Stimulated activated CD8-positive, alpha-beta memory T cell treated with anti-CD3 and anti-CD28 coated beads, Interleukin-12 subunit alpha, Interleukin-12 subunit beta, amount 100 ng/mL, for 1 hour (primary cell): ENCODE results near the gene DES.

ENCODE experiments used
- DNase-seq: peaks from one replicate; pipeline ENCODE4 v3.0.0-alpha.2; 2020; ENCODE audit warnings: low read depth

The DES gene

DNA sequence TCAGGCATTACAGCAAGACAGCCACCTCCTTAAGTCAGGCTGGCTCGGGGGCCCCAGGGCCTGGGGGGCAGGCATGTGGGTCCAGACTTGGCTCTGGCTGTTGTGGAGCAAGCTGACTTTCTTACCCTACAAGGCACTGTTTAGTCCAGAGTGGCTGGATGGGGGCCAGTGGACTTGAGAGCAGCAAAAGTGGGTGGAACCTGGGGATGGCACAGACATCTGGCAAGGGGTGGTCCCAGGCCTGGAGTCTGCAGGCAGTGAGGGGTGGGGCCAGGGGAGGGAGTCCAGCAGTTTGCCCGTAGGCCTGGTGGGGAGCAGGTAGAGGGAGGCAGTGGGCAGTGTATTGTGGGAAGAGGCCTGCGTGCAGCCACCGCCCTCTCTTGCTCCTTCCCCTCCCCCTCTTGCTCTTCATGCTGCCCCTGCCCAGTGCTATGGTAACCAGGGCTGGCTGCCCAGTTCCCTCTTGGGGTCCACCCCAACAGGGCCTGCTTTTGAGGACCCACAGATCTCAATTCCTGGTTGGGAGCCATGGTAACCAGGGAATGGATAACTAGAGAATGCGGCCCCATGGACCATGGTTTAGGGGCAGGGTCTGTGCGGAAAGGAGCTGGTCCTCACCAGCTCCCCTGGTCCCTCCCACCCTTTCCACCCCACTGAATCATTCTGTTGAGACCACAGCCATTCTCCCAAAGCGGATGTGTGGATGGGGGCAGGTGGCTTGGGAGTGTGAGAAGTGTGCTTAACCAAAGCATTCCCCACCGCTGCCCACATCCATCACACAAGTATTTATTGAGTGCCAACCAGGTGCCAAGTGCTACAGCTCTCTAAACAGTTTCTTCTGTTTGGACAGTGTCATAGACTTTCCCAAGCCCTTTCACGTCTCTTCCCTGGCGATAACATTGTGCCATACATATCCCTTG lies 35.8 kb downstream of the DES start:
- no peak for DNase-seq

DNA sequence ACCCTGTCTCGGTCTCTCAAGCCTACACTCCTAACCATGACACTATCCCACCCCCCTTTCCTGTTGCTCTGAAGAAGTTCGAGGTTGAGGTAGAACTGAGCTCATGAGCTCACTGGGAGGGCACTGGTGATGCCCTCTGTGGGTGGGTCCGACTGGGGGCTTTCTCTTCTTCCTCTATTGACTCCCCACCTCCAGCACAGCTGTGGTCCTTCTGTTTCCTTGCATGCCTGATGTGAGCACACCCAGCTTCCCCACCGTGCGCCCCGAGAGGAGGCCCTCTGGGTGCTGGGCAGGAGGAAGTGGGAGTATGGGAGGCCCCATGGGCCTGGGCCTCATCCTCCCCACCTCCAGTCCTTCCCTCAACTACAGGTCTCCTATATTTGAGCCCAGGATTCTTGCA lies 37.4 kb downstream of the DES start:
- DNase-seq = no peak

DNA sequence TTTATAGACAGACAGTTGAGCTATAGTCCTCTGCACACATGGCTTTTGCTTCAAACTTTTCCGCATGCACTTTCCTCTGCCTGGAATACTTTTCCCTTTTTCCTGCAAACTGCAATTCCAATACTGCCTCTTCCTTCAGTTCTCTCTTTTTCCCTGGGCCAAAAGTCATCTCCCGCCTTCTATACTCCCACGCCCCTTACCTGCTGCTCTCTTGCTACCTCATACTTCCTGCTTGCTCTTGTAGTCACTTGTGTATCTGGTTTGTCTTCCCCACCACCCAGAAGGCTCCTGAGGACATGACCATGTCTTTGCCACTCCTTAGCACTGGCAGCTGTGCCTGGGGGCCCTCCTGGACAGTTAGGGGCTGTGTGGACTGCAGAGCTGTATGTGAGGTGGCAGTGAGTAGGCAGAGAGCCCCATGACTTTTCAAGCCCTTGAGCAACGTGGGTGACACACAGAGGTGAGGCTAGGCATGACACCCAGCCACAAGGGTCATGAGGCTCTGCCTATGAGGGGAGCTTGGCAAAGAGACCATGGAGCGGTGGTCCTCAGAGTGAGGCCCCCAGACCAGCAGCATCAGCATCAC lies 39.7 kb downstream of the DES start:
- DNase-seq = no peak

DNA sequence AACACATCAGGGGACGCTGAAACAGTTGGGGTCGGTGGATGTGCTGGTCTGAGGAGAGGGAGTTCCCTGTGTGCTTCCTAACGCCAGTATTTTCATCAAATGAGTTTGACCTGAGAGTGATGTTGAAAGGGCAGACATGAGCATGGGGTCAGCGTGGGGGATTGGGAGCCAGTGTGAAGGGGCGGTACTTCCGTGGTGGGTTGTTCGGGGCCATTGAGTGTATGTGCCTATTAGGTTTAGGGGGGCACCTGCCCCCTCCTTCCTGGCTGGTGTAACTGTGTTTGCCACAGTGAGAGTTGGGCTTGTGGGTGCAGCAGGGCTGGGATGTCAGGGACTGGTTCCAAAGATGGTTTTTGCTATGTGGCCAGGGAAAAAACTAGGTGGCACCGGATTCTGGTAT lies 40.8 kb downstream of the DES start:
- no peak for DNase-seq

DNA sequence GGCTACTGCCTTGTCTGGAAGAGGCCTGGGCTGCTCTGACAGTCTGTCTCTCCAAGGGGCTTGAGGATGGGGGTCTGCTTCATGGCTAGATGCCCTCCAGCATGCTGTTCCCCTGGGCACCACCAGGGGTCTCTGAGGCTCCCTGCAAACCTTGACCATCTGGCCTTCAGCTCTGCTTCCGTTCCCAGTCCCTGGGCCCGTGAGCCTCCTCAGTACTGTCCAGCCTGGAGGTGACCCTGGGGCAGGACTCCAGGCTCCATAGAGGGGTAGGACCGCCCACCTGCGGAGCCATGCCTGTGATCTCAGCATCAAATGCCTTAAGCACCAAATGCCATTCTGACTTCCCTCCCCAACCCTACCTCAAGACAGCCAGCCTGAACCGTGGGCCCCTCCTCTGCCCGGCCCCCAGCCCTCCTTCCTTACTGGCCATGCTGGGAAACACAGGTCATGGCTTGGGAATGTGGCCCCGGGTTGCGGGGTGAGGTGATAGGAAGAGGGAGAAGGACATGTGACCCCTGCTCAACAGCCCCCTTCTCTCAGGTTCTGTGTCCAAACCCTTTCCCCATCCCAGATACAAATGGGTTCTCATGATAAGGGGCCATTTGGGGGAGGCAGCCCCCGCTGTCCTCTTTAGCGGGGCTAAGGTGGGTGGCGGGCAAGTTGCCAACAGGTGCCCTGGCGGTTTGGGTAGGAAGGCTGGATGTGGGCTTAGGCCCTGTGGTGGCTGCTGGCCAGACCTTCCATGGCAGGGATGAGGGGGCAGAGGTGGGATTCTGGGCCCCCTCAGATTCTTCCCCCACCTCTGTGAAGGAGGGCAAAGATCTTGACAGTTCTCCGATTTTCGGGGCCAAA lies 41.5 kb downstream of the DES start:
- DNase-seq = no peak

DNA sequence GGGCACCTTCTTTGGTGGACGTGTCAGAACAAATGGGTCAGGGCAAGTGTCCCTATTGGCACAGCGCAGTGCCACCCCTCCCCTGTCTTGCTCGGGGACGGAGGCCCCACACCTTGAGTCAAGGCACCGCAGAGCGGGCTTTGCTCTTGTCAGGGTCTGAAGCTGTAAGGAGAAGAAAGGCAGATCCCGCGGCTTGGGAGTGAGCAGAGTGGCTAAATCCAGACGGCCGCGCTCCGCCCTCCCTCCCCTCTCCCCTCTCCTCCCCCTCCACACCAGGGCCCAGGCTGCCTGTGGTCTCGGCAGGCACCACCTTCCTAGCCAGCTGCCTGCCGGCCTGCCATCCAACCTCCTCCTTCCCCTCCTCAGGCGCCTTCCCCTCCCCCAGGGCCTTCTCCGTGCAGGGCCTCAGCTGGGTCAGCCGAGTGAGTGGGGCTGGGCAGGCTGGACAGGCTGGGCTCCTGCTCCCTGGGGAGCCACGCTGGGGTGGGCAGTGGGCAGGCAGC lies 42.3 kb downstream of the DES start:
- DNase-seq = no peak

DNA sequence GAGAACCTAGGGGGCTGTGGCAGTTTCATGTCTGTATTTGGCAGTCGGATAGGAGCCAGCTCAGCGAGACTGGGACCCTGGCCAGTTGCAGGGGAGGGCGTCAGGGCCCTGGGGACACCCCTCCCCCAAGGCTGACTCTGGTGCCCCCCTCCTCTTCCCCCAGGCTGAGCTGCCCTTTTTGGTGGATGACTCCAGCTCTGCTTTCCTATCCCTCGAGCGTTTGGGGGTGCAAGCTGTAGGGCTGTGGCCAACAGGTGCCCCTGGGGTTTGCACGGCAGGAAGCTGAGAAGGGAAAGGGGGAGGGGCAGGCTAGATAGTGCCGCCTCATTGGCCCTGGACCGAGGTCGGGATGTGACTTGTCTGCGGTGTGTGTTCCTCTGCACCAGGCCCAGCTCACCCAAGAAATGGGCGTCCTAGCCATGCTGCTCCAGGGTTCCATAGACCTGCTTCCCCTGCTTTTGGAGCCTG lies 42.9 kb downstream of the DES start:
- no peak for DNase-seq

DNA sequence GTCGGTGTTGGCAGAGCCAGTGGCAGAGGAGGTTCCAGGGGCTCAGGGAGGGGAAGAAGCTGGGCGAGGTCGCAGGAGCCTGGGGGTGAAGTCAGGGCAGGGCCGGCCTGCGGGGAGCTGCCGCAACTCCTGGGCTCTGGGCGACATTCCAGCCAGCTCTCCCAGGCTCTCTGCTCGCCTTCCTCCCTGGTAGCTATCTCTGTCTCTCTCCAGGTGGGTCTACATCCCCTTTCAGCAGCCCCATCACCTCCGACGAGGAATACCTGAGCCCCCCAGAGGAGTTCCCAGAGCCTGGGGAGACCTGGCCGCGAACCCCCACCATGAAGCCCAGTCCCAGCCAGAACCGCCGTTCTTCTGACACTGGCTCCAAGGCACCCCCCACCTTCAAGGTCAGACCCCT lies 43.5 kb downstream of the DES start:
- DNase-seq = no peak

DNA sequence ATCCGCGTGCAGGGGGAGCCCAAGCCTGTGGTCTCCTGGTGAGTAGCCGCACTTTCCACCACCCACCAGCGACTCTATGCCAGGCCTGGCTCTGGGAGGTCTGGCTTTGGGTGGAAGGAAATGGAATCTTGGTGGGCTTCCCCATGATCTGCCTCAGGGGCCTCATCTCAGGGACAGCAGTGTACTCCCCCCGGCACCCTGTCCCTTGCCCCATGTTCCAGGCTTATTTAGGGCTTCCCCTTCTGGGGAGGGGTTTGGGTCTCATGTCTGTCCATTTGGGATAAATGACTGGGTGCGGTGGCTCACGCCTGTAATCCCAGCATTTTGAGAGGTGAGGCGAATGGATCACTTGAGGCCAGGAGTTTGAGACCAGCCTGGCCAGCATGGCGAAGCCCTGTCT lies 44.2 kb downstream of the DES start:
- DNase-seq = no peak

DNA sequence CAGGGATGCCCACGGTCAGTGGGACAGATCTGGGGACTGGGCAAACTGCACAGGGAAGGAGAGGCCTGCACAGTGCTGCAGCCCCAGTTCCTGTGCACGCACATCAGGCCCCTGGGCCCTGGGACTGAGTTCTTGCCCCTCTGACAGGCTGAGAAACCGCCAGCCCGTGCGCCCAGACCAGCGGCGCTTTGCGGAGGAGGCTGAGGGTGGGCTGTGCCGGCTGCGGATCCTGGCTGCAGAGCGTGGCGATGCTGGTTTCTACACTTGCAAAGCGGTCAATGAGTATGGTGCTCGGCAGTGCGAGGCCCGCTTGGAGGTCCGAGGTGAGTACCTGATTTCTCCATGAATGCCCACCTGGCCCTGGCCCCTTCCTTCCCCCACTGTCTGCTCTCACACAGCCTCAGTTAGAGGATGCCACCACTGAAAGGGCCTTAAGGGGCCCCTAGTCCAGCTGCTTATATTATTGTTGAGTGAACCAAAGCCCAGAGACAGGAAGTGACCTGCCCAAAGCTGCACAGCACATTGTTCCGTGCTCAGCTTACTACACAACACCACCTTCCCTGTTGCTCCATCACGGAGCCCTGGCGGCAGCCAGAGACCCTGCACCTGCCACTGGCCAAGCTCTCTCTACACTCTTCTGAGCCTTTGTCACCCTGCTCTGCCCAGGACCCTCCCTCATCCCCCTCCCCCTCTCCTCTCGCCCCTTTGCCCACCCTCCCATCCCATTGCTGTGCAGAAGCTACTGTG lies 46.3 kb downstream of the DES start:
- DNase-seq = no peak

DNA sequence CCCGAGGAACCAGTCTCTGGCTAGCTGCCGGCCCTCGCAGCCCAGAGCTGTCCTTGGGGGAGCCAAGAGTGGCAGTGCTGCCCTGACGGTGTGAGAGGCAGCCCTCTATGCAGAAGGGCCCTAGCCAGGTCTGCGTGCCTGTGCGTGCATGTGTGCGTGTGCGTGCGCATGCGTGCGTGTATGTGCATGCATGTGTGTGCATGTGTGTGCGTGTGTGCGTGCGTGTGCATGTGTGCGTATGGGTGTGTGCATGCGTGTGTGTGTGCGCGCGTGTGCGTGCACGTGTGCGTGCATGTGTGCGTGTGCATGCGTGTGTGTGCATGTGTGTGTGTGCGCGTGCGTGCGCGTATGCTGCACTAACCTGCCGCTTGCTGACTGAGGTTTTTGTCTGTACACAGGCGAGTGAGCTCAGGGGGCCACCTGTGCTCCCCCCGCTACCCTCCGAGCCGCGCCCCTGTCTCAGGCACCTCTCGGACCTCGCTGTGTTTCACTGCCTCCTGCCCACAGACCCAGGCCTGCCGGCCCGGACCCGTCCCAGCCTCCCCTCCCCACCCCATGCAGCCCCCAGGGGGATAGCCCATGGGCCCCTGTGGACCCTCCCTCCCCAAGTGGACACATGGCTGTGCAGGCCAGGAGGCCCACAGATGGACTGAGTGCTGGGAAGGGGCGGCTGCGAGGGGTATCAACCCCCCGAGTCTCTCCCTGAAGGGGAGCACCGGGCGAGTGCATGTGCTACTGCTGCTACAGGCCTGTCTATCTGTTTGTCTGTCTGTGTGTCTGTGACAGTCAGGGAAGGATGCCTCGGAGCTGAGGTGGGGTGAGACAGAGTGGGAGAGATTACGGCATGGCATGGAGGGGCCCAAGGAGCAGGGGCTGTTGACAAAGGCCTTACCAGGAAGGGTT lies 47.7 kb downstream of the DES start:
- DNase-seq = no peak

DNA sequence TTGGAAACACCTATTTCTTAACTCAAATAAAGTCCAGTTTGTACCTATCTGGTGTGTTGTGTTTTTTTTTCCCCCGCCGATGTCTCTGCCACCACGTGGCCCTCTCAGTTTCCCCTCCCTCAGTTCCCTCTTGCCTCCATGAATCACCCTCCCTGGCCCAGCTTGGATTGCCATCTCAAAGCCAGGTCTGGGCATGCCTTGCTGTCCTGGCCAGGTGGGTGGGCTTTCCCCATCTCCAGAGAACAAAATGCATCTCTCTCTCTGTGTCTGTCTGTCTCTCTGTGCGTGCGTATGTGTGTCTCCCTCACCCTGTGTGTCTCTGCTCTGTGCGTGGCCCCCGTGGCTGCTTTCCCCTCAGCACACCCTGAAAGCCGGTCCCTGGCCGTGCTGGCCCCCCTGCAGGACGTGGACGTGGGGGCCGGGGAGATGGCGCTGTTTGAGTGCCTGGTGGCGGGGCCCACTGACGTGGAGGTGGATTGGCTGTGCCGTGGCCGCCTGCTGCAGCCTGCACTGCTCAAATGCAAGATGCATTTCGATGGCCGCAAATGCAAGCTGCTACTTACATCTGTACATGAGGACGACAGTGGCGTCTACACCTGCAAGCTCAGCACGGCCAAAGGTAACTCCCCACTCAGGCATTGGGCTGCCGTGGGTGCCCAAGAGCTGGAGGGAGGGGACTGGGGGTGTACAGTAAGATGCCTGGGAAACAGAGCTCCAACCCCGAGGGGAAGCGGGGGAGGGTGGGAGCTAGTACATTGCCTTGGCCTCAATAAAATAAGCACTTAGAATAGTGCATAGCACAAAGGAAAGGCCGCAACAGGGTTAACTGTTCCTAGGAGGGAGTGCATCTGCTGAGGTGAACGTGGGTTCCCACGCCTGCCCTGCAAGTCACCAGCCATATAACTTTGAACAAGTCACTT lies 48.9 kb downstream of the DES start:
- no peak for DNase-seq

DNA sequence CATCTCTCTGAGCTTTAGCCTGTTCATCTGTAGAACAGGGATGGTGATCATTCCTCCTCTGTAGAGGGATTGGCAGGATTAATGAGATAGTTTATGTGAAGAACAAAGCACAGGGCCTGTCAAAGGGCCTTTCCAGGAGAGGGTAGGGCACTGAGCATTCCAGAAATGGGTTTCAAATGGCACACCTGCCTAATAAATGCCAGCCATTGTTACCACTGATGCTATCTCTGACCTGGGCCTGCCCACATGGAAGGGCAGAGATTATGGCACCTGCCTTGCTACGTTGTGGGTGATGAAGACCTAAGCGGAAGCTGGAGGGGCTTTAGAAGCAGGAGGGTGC lies 49.5 kb downstream of the DES start:
- no peak for DNase-seq

DNA sequence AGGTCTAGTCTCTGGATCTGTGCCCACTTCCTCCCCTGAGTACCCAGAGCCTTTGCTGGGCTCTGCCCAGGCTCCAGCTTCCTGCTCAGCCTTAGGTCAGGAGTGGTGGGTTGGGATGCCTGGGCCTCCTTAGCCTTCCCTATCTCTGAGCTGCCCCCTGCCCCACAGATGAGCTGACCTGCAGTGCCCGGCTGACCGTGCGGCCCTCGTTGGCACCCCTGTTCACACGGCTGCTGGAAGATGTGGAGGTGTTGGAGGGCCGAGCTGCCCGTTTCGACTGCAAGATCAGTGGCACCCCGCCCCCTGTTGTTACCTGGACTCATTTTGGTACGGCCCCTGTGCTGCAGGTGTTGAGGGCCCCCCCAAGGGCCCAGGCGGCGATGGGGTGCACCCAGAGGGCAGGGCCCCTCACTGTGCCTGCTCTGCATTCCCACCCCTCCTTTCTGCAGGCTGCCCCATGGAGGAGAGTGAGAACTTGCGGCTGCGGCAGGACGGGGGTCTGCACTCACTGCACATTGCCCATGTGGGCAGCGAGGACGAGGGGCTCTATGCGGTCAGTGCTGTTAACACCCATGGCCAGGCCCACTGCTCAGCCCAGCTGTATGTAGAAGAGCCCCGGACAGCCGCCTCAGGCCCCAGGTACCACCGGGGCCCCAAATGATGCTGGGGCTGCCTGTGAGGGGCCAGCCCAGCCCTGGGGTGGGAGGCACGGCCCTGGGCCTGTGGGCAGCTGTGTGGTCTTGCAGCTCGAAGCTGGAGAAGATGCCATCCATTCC lies 50.4 kb downstream of the DES start:
- DNase-seq = no peak

DNA sequence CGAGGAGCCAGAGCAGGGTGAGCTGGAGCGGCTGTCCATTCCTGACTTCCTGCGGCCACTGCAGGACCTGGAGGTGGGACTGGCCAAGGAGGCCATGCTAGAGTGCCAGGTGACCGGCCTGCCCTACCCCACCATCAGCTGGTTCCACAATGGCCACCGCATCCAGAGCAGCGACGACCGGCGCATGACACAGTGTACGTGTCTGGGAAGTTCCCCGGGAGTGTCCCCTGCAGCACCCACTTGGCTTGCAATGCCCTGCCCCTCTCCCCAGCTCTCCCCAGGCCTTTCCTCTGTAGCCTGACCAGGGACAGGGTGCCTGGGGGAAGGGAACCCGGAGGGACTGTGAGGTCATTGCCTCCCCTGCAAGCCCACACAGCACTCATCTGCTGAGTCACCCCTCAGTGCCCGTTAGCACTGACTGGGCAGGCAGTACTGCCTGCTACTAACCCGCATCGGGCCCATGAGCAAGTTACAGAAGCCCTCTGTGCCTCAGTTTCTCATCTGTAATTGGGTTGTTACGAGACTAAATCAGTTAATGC lies 51.1 kb downstream of the DES start:
- no peak for DNase-seq

DNA sequence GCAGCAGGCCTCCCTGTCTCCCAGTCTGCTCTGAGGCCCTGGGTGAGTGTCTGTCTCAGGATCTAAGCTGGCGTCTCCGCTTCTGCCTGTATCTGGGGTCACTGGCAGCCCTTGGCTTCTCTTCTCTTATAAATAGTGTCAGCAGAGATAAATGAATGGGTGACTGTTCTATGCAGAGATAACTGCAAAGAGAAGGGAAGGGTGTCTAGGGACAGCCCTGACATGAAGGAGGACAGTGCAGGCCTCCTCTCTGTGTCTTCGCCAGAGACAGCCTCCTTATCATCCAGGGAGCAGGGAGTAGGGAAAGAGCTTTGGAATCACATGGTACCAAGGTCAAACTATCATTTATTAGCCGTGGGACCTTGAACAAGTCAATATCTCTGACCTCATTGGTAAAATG lies 52.3 kb downstream of the DES start:
- DNase-seq = no peak

DNA sequence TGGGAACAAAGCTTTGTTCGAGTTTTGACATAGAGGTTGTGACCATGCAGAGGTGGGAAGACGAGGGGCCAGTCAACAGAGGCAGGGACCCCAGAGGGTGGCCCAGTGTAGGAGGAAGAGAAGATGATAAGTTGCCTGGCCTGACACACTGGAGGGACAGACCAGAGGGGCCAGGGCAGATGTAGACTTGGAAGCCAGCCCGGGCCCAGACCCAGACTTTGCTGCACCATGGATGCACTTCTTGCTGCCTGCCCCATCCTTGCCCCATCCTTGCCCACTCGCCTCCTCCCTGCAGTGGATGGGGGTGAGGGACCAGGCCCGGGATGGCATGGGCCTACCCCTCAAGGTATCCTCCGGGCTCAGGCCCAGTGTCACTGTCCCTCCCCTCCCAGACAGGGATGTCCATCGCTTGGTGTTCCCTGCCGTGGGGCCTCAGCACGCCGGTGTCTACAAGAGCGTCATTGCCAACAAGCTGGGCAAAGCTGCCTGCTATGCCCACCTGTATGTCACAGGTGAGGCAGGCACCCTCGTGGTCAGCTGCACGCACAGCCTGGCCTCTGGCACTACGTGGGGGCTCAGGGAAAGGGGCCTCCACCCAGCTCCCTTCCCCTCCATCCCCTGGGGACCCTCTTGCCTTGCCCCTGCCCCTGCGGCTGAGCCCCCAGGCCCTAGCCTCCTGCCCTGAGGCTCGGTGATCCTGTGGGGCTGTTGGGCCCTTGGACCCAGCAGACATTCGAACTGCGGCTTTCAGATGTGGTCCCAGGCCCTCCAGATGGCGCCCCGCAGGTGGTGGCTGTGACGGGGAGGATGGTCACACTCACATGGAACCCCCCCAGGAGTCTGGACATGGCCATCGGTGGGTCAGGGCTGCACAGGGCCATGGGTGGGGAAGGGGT lies 53.5 kb downstream of the DES start:
- no peak for DNase-seq
